Measurements from ENCODE around the gene SPI1.

SPI1 gene

GRCh38 chr11:47354913-47355282 lies 23.4 kb downstream of the SPI1 start:
- DNase-seq (ENCODE audit: low spot score) = no peak
- POLR2A ChIA-PET (ENCODE audit: low non-redundant PET) = no interaction called here
- no peak for TF ChIP-seq CTCF (conservative IDR thresholded peaks at IDR 0.05; ENCODE audit: low read depth)
- CTCF ChIA-PET = interaction anchor here (0.5 to 1.4 kb wide), 28 partner anchors 8 to 681 kb away, joined by 3 to 12 read pairs (median 4); no protein-coding TSS in a partner anchor
- H3K27ac ChIP-seq = peak overlapping the region; percentile 59

- CTCF ChIA-PET = interaction anchor here (0.8 to 1.4 kb wide), 7 partner anchors 8 to 182 kb away, joined by 3 to 10 read pairs (median 6); partner anchors contain the start of gene NR1H3
- no peak for TF ChIP-seq CTCF (conservative IDR thresholded peaks at IDR 0.05; ENCODE audit: low read depth)
- POLR2A ChIA-PET (ENCODE audit: low non-redundant PET) = no interaction called here
- DNase-seq (ENCODE audit: low spot score) = no peak
- H3K27ac ChIP-seq = no peak overlapping the region
Observed at GRCh38 chr11:47353978-47354774, 24.2 kb downstream of the SPI1 start.

GRCh38 chr11:47352556-47352955 lies 25.8 kb downstream of the SPI1 start, which contains the start of gene MYBPC3:
Gene MYBPC3 (minus strand): TSS chr11:47352702. CDS start chr11:47352647, 55 bp downstream.
- ChIA-PET POLR2A (ENCODE audit: low non-redundant PET) (no interaction called here), CTCF (no interaction called here)
- H3K27ac ChIP-seq = no peak within 1 kb of the TSS
- DNase-seq (ENCODE audit: low spot score) = no peak
- no peak for TF ChIP-seq CTCF (conservative IDR thresholded peaks at IDR 0.05; ENCODE audit: low read depth)

- DNase-seq (ENCODE audit: low spot score) = no peak
- no peak overlapping the region for H3K27ac ChIP-seq
- no peak for TF ChIP-seq CTCF (conservative IDR thresholded peaks at IDR 0.05; ENCODE audit: low read depth)
- ChIA-PET CTCF (interaction anchor here (1.2 kb wide), 1 partner anchor 93 kb away, joined by 4 read pairs; no protein-coding TSS in a partner anchor), POLR2A (ENCODE audit: low non-redundant PET) (no interaction called here)
Observed at GRCh38 chr11:47351156-47352126, 26.9 kb downstream of the SPI1 start.

- DNase-seq (ENCODE audit: low spot score) = no peak
- TF ChIP-seq CTCF (conservative IDR thresholded peaks at IDR 0.05; ENCODE audit: low read depth) = no peak
- H3K27ac ChIP-seq = no peak overlapping the region
- ChIA-PET POLR2A (ENCODE audit: low non-redundant PET) (no interaction called here), CTCF (interaction anchor here (0.9 to 1.3 kb wide), 3 partner anchors 23 to 92 kb away, joined by 3 to 6 read pairs (median 4); no protein-coding TSS in a partner anchor)
Observed at GRCh38 chr11:47350315-47350714, 28.0 kb downstream of the SPI1 start.

GRCh38 chr11:47349521-47350095 lies 28.7 kb downstream of the SPI1 start:
- ChIA-PET POLR2A (ENCODE audit: low non-redundant PET) (no interaction called here), CTCF (interaction anchor here (0.9 to 1.3 kb wide), 2 partner anchors 24 to 79 kb away, joined by 3 to 6 read pairs; no protein-coding TSS in a partner anchor)
- TF ChIP-seq CTCF (conservative IDR thresholded peaks at IDR 0.05; ENCODE audit: low read depth) = no peak
- no peak overlapping the region for H3K27ac ChIP-seq
- no peak for DNase-seq (ENCODE audit: low spot score)
